C4-2B (cell line): Measurements from ENCODE around the gene ABHD14A.

Source experiments
- H3K27ac ChIP-seq: fragments of 450-650 bp; 2 replicates; pipeline ENCODE4 v1.5.1; 2017
- ZFX ChIP-seq: fragments of 450-650 bp; IDR thresholded peaks from 2 replicates; pipeline ENCODE4 v1.6.1; 2017
- TF ChIP-seq, protein P1 (sequence below): fragments of 450-650 bp; conservative IDR thresholded peaks from 2 replicates; pipeline ENCODE4 v1.5.1; 2017; ENCODE audit warnings: mild to moderate bottlenecking

Gene ABHD14A

GRCh38 chr3:51997935-51998596 is 23.2 kb downstream of the ABHD14A start:
- H3K27ac ChIP-seq: no peak overlapping the region
- TF ChIP-seq ZFX: no peak
- TF ChIP-seq, protein P1, sequence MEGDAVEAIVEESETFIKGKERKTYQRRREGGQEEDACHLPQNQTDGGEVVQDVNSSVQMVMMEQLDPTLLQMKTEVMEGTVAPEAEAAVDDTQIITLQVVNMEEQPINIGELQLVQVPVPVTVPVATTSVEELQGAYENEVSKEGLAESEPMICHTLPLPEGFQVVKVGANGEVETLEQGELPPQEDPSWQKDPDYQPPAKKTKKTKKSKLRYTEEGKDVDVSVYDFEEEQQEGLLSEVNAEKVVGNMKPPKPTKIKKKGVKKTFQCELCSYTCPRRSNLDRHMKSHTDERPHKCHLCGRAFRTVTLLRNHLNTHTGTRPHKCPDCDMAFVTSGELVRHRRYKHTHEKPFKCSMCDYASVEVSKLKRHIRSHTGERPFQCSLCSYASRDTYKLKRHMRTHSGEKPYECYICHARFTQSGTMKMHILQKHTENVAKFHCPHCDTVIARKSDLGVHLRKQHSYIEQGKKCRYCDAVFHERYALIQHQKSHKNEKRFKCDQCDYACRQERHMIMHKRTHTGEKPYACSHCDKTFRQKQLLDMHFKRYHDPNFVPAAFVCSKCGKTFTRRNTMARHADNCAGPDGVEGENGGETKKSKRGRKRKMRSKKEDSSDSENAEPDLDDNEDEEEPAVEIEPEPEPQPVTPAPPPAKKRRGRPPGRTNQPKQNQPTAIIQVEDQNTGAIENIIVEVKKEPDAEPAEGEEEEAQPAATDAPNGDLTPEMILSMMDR: no peak

GRCh38 chr3:51998774-51999173 is 23.9 kb downstream of the ABHD14A start:
- no peak for TF ChIP-seq ZFX
- H3K27ac ChIP-seq: no peak overlapping the region

DNA sequence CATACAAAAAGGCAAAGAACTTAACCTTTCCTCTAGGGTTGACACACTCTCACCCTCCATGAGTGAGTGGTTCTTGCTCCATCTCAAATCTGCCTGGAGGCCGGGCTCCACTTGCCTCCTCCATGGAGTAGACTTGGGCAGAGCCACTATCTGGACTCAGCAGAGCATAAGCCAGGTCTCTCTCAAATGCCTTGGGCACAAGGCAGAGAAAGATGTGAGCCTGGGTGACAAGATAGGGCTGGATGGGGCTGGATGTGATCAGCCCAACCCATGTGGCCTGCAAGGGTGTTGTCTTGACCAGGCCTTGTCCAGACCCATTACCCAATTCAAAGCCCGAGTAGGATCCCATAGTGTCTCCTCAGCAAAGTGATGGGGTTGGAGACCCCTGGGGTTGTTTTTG is 25.0 kb downstream of the ABHD14A start:
- no peak overlapping the region for H3K27ac ChIP-seq
- TF ChIP-seq ZFX: no peak
- TF ChIP-seq, protein P1: no peak

DNA sequence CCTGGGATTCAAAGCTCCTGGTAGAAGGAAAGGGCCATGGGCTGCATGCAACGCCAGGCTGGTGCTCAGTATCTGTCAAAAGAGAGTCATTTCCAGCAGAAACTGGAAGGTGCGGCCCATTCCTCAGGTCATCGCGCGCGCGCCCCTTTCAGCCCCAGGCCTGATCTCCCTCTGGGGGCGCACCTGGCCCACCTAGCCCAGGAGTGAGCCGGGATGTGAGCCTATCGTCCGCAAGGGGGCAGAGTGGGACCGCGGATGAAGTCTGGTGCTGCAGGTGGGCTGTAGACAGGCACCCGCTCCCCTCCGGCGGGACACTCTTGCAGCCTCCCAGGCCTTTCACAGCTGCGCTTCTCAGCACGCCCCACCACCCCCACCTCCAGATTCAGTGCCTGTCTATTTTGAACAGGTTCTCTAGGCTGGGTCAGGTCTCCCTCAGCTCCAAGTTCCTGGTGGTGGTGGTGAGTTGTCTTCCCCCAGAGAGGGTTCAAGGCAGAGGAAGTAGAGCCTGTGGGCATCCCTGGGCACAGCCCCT is 26.6 kb downstream of the ABHD14A start:
- TF ChIP-seq ZFX: no peak
- TF ChIP-seq, protein P1: peak; percentile 92
- no peak overlapping the region for H3K27ac ChIP-seq

- TF ChIP-seq ZFX: no peak
- TF ChIP-seq, protein P1: no peak
- no peak overlapping the region for H3K27ac ChIP-seq
These were observed 27.9 kb downstream of the ABHD14A start for GRCh38 chr3:52002748-52003147.

GRCh38 chr3:52004163-52004787 is 29.4 kb downstream of the ABHD14A start:
- no peak overlapping the region for H3K27ac ChIP-seq
- TF ChIP-seq, protein P1: no peak
- no peak for TF ChIP-seq ZFX

DNA sequence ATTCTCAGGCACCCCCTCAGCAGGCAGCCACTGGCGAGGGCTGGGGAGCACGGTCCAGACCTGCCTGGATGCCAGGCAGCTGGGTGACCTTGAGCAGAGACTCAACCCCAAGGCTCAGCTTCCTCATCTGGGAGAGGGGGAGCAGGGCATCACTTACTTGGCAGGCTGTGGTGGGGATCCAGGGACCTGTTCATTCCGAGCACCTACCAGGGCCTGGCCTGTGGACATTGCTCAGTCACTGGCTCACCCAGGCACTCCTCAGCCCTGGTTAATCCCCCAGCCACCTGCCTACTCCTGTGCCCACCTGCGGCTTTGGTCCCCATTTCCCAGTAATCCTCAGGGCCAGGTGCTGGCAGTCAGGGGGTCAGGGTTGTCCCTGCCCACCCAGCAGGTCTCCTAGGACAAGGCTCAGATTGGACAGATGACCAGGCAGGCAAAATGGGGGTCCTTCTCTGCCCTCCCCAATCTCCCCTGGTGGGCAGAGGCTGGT is 30.1 kb downstream of the ABHD14A start:
- H3K27ac ChIP-seq: peak overlapping the region; percentile 23
- TF ChIP-seq, protein P1: no peak
